GM12878 (cell line): ENCODE results near the gene XRN2. TPM values are rescaled to one million over a fixed set of nuclear protein-coding genes. Genes with fewer than 3 reads are reported as not detected.

Source experiments
- ATAC-seq: fragments of 200-7000 bp; cut with Tn5 transposase; 3 replicates; pipeline ENCODE4 v1.9.1; 2020; ENCODE audit warnings: mild to moderate bottlenecking, moderate library complexity
- BruUV-seq: library from RNA; stranded (reverse); fragments of 400-500 nt; replicated peaks from 2 replicates; lab custom pipeline; 2021; lab: Mats Ljungman, UMichigan
- CTCF ChIA-PET: fragments of 300-600 bp; sonication (Branson Sonifier 250); formaldehyde crosslinking; extraction: SDS; loops from one replicate; lab custom pipeline; 2021; ENCODE audit warnings: inconsistent platforms; lab: Yijun Ruan, JAX
- POLR2A ChIA-PET: fragments of 350-600 bp; formaldehyde crosslinking; extraction: SDS; loops from one replicate; lab custom pipeline; 2021; ENCODE audit warnings: inconsistent platforms; lab: Charles Lee
- RAD21 ChIA-PET: fragments of 300-600 bp; sonication (Branson Sonifier 250); formaldehyde crosslinking; loops from one replicate; lab custom pipeline; 2023; ENCODE audit warnings: antibody characterized with exemption; ENCODE audit not compliant: unreplicated experiment; lab: Charles Lee
- SMC1A ChIA-PET: fragments of 300-600 bp; sonication (Branson Sonifier 250); formaldehyde crosslinking; loops from one replicate; lab custom pipeline; 2023; ENCODE audit not compliant: unreplicated experiment, uncharacterized antibody; lab: Charles Lee
- DNase-seq: peaks from one replicate; pipeline ENCODE4 v3.0.0-alpha.2; 2011; ENCODE audit warnings: low read depth, low spot score
- FAIRE-seq: peaks from 3 replicates; lab custom pipeline; 2011; peaks lifted over from hg19 to GRCh38; lab: Jason Lieb, UNC
- H2AFZ ChIP-seq: 2 replicates; pipeline ENCODE4 v1.6.0; 2011; ENCODE audit warnings: low read depth, low read length, control low read depth; ENCODE audit not compliant: control insufficient read depth
- H3K27ac ChIP-seq: 2 replicates; pipeline ENCODE4 v1.5.1; 2011; ENCODE audit warnings: control low read depth; ENCODE audit not compliant: control insufficient read depth, insufficient read depth
- H3K27me3 ChIP-seq, 2 experiments: replicated peaks in 1 of 2; 2 replicates each; pipeline versions ENCODE4 v1.6.0 to v1.6.1; 2011; ENCODE audit warnings: low read length in 1 of 2; ENCODE audit not compliant: control insufficient read depth in 2 of 2, insufficient read depth in 2 of 2
- H3K36me3 ChIP-seq, 2 experiments: 2 replicates each; pipeline ENCODE4 v1.5.1; 2011; ENCODE audit warnings: low read length in 1 of 2; ENCODE audit not compliant: control insufficient read depth in 2 of 2, insufficient read depth in 2 of 2
- H3K4me1 ChIP-seq: 2 replicates; pipeline ENCODE4 v1.6.1; 2011; ENCODE audit warnings: mild to moderate bottlenecking, low read length, moderate library complexity, mixed read lengths; ENCODE audit not compliant: control insufficient read depth, insufficient read depth
- H3K4me2 ChIP-seq: 2 replicates; pipeline ENCODE4 v1.6.0; 2011; ENCODE audit warnings: control low read depth; ENCODE audit not compliant: control insufficient read depth, insufficient read depth
- H3K4me3 ChIP-seq: fragments of 200-600 bp; sonication (generic); 2 replicates; pipeline ENCODE4 v1.5.1; 2016
- H3K79me2 ChIP-seq: 2 replicates; pipeline ENCODE4 v1.6.0; 2011; ENCODE audit warnings: low read length; ENCODE audit not compliant: control insufficient read depth, insufficient read depth
- H3K9ac ChIP-seq: 2 replicates; pipeline ENCODE4 v1.8.0; 2011; ENCODE audit warnings: low read length, control low read depth, mixed read lengths; ENCODE audit not compliant: control insufficient read depth, insufficient read depth
- H3K9me3 ChIP-seq: replicated peaks from 3 replicates; pipeline ENCODE4 v1.5.1; 2011; ENCODE audit warnings: mild to moderate bottlenecking, low read length; ENCODE audit not compliant: control insufficient read depth, insufficient read depth
- H4K20me1 ChIP-seq: 2 replicates; pipeline ENCODE4 v1.6.0; 2011; ENCODE audit not compliant: control insufficient read depth, insufficient read depth
- CBX5 ChIP-seq: sonication (generic); IDR thresholded peaks from 2 replicates; pipeline ENCODE4 v1.6.1; 2016; ENCODE audit warnings: low read depth, moderate library complexity, mild to moderate bottlenecking, inconsistent platforms
- CHD1 ChIP-seq: IDR thresholded peaks from 2 replicates; pipeline ENCODE4 v1.6.1; 2012; ENCODE audit warnings: low read depth, low read length, improper control_type of control experiment
- CHD2 ChIP-seq: IDR thresholded peaks from 2 replicates; pipeline ENCODE4 v1.6.1; 2011; ENCODE audit warnings: low read depth, low read length, improper control_type of control experiment, borderline replicate concordance
- ESRRA ChIP-seq: IDR thresholded peaks from 2 replicates; pipeline ENCODE4 v1.6.1; 2012; ENCODE audit warnings: mild to moderate bottlenecking, low read length, improper control_type of control experiment
- ETV6 ChIP-seq, 2 experiments: fragments of 450-650 bp in 1 of 2; IDR thresholded peaks in 1 of 2; conservative IDR thresholded peaks in 1 of 2; 2 replicates each; pipeline ENCODE4 v1.6.1; 2014; ENCODE audit warnings: antibody characterized with exemption in 1 of 2, borderline replicate concordance in 1 of 2, low read depth in 1 of 2, mild to moderate bottlenecking in 1 of 2, moderate library complexity in 1 of 2
- GABPA ChIP-seq: IDR thresholded peaks from 2 replicates; pipeline ENCODE4 v1.6.1; 2014; ENCODE audit warnings: antibody characterized with exemption, low read depth, mild to moderate bottlenecking, inconsistent platforms
- JUNB ChIP-seq: IDR thresholded peaks from 2 replicates; pipeline ENCODE4 v1.6.1; 2016; ENCODE audit warnings: antibody characterized with exemption, mild to moderate bottlenecking
- JUND ChIP-seq: IDR thresholded peaks from 2 replicates; pipeline ENCODE4 v1.6.1; 2012; ENCODE audit warnings: low read depth, mild to moderate bottlenecking, low read length, improper control_type of control experiment, moderate library complexity
- TAF1 ChIP-seq: IDR thresholded peaks from 2 replicates; pipeline ENCODE4 v1.6.1; 2011; ENCODE audit warnings: mild to moderate bottlenecking, low read depth, low read length, borderline replicate concordance
- WRNIP1 ChIP-seq: IDR thresholded peaks from 2 replicates; pipeline ENCODE4 v1.6.1; 2011; ENCODE audit warnings: low read depth, low read length, improper control_type of control experiment, borderline replicate concordance
- ZNF384 ChIP-seq: IDR thresholded peaks from 2 replicates; pipeline ENCODE4 v1.6.1; 2012; ENCODE audit warnings: low read depth, mild to moderate bottlenecking, low read length, improper control_type of control experiment, borderline replicate concordance
- WGBS: methylation state at CpG from one replicate; pipeline ENCODE4 v1.1.6; 2016; ENCODE audit warnings: low lambda C conversion rate; ENCODE audit not compliant: insufficient replicate concordance, insufficient coverage; ENCODE audit errors: missing lambda C conversion rate; 5-methylcytosine and 5-hydroxymethylcytosine counted together
- in situ Hi-C: fragments of 300-500 bp; cut with MboI; formaldehyde crosslinking; loops from 9 replicates; pipeline ENCODE4 v1.14.3; 2018; ENCODE audit warnings: mixed read lengths
- intact Hi-C: fragments of 100-400 bp; cut with micrococcal nuclease; formaldehyde crosslinking; loops from one replicate; pipeline ENCODE4 v1.14.2; 2022; ENCODE audit not compliant: unreplicated experiment
- polyA plus RNA-seq, 11 experiments: library from polyadenylated mRNA; depleted of rRNA in 4 of 11; unstranded in 6 of 11; stranded (reverse) in 5 of 11; fragments of >200 nt; fragmentation: Nextera tagmentation in 4 of 11; fragmentation: Illumina TruSeq in 1 of 11; extraction: Ambion mirVana in 4 of 11; extraction: Trizol in 1 of 11; gene quantifications; 1 replicate in 1 of 11; 2 replicates in 10 of 11; pipeline versions ENCODE4 v1.2.1 to v1.2.3, GENCODE V29; 2011 to 2016; ENCODE audit warnings: inconsistent platforms in 2 of 11, missing spikeins in 2 of 11, low read depth in 1 of 11
- total RNA-seq, 4 experiments: library from RNA; depleted of rRNA in 3 of 4; stranded (reverse); fragments of >200 nt in 3 of 4; fragmentation: Illumina TruSeq in 1 of 4; extraction: Trizol in 1 of 4; gene quantifications; 2 replicates each; pipeline versions ENCODE4 v1.2.1 to v1.2.3, GENCODE V29; 2013 to 2021
- TF ChIP-seq, protein P1 (sequence below): IDR thresholded peaks from 2 replicates; pipeline ENCODE4 v1.6.1; 2011; ENCODE audit warnings: mild to moderate bottlenecking, low read depth, low read length, moderate library complexity; ENCODE audit not compliant: insufficient replicate concordance
- TF ChIP-seq, protein P2 (sequence below): fragments of 450-650 bp; IDR thresholded peaks from 2 replicates; pipeline ENCODE4 v1.6.1; 2017; ENCODE audit warnings: mild to moderate bottlenecking, low read depth, inconsistent platforms; ENCODE audit not compliant: poor library complexity, severe bottlenecking

Gene XRN2
- total and polyA plus RNA-seq, 10 of the 15 experiments (the other 5 are each of a cell fraction or from before 2014, with no cell fraction given) = 59.7 to 97.8 (median 75.6) TPM

DNA sequence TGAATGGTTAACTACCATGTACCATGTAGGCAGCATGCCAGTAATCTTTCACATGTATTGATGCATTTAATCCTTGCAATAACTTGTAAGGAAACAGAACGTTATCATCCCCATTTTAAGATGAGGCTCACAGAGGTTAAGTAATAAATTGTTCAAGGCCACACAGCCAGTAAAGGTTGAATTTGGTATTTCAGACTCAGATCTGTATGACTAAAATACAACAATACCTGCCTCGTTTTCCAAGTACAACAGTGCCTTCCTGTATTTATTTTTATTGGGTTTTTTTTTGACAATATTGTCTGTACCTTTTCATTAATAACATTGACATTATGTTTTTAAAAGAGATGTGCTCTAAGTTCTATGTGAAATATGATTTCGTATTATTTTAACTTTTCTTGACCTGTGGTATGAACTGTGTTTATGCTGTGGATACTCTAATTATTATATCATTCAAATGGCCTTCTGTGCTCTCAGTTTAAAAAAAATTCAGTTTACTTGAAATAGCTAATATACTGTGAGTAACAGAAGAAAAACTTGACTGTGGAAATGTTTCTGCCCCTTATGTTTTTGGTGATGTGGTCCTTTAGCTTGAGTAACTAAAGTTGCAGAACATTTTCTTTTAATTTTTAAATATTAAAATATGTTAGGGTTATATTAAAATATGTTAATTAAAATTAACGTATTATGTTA, 39.7 kb downstream of the XRN2 start (continued):
- TF ChIP-seq, protein P1, sequence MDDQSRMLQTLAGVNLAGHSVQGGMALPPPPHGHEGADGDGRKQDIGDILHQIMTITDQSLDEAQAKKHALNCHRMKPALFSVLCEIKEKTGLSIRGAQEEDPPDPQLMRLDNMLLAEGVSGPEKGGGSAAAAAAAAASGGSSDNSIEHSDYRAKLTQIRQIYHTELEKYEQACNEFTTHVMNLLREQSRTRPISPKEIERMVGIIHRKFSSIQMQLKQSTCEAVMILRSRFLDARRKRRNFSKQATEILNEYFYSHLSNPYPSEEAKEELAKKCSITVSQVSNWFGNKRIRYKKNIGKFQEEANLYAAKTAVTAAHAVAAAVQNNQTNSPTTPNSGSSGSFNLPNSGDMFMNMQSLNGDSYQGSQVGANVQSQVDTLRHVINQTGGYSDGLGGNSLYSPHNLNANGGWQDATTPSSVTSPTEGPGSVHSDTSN = no peak
- TF ChIP-seq CBX5 = no peak
- TF ChIP-seq JUNB = no peak
- no peak for TF ChIP-seq TAF1
- TF ChIP-seq ESRRA = no peak
- no peak for TF ChIP-seq JUND
- TF ChIP-seq ETV6 (conservative IDR thresholded peaks at IDR 0.05 in 1 of 2, IDR thresholded peaks at IDR 0.05 in 1 of 2; ENCODE audit: borderline replicate concordance in 1 of 2, low read depth in 1 of 2) = no peak

DNA sequence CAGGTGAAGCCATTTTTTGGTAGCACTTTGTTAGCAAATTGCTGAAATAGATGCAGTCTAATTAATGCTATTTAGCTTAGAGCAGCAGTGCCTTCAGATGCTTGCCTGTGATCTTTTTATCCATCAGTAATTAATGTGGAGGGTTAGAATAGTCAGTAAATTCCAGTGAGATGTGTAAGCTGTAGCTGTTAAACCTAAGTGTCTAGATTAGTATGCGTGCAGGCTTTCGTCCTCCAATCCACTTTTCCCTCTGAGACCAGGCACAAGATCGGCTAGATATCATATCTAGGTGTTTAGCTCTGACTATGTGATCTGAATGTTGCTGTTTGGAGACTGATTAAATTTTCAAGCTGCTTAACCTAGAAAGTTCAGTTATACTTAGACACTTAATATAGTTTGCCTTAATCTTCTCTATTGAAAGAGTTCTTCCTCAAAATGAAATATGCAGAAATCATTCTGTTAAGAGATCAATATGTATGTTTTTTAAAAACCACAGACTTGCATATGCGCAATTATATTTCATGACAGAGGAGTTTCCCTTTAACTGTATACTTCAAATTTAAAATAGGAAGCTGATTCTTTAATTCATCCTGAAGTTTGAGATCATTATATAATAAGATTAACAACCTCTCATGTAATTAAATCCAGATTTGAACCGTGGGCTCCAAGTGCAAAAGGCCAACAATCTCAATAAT, 41.2 kb downstream of the XRN2 start:
- TF ChIP-seq WRNIP1 = no peak
- no peak for TF ChIP-seq CHD2
- TF ChIP-seq ZNF384 = no peak
- TF ChIP-seq, protein P2, sequence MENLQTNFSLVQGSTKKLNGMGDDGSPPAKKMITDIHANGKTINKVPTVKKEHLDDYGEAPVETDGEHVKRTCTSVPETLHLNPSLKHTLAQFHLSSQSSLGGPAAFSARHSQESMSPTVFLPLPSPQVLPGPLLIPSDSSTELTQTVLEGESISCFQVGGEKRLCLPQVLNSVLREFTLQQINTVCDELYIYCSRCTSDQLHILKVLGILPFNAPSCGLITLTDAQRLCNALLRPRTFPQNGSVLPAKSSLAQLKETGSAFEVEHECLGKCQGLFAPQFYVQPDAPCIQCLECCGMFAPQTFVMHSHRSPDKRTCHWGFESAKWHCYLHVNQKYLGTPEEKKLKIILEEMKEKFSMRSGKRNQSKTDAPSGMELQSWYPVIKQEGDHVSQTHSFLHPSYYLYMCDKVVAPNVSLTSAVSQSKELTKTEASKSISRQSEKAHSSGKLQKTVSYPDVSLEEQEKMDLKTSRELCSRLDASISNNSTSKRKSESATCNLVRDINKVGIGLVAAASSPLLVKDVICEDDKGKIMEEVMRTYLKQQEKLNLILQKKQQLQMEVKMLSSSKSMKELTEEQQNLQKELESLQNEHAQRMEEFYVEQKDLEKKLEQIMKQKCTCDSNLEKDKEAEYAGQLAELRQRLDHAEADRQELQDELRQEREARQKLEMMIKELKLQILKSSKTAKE = no peak
- no peak for TF ChIP-seq GABPA
- TF ChIP-seq CHD1 = no peak
- ChIA-PET RAD21 (no interaction called here), SMC1A (interaction anchor here (1.1 to 2.3 kb wide), 3 partner anchors 12 to 253 kb away, joined by 3 to 5 read pairs (median 4); no protein-coding TSS in a partner anchor), CTCF (interaction anchor here (0.9 to 2.2 kb wide), 3 partner anchors 11 to 109 kb away, joined by 3 to 5 read pairs (median 4); no protein-coding TSS in a partner anchor), POLR2A (no interaction called here)
- intact Hi-C loops (no loop called here), in situ Hi-C loops (no loop called here)
- no peak overlapping the region for H3K27ac ChIP-seq
- no peaks in the 10 kb centered on the region for H3K4me1 ChIP-seq
- H3K4me3 ChIP-seq = no peak overlapping the region
- ATAC-seq (no peak), FAIRE-seq (no peak), DNase-seq (no peak)
- WGBS = 97% methylated on average over 5 of the region's 5 CpGs
- no peak overlapping the region for H3K4me2 ChIP-seq
- TSS peak; percentile 23 for BruUV-seq
- no peaks in the 10 kb centered on the region for H3K9me3 ChIP-seq
- H3K9ac ChIP-seq = no peak overlapping the region
- H4K20me1 ChIP-seq = no peaks in the 10 kb centered on the region
- H3K36me3 ChIP-seq = peaks cover 2 to 29% of the 10 kb centered on the region in 2 experiments
- no peaks in the 10 kb centered on the region; the same call in 1 of the 2 replicates for H3K79me2 ChIP-seq
- H3K27me3 ChIP-seq = no peaks in the 10 kb centered on the region
- no peak overlapping the region for H2AFZ ChIP-seq
